Hair follicle dermal papilla cell (primary cell): Measurements from ENCODE around the gene KBTBD3. TPM values are rescaled to one million over a fixed set of nuclear protein-coding genes. Genes with fewer than 3 reads are reported as not detected.

Experiments
- total RNA-seq: library from RNA; depleted of rRNA; stranded (reverse); fragments of >200 nt; gene quantifications from 2 replicates; pipeline ENCODE4 v1.2.3, GENCODE V29; 2012

Gene KBTBD3
- total RNA-seq, result 2.6 and 3.2 TPM in 2 replicates

GRCh38 chr11:106076919-106077608, at the start of gene KBTBD3:
TSS of gene KBTBD3 (minus strand) at chr11:106077347. CDS start at chr11:106059097, 18,250 bp downstream.

GRCh38 chr11:106077609-106078455, 685 bp upstream of the KBTBD3 start, which contains the start of gene AASDHPPT:
TSS of gene AASDHPPT (plus strand) at chr11:106077662. CDS start at chr11:106077711, 49 bp downstream.

GRCh38 chr11:106021967-106022794, 55.0 kb downstream of the KBTBD3 start, which contains the start of gene MSANTD4:
TSS of gene MSANTD4 (minus strand) at chr11:106022240. CDS start at chr11:106010917, 11,323 bp downstream.

Other genes starting within 250 kb of the KBTBD3 start
- 43.8 and 45.3 TPM in 2 replicates for gene MSANTD4, start 55.1 kb downstream of the KBTBD3 start, total RNA-seq
- 43.4 and 45.3 TPM in 2 replicates for gene AASDHPPT, start 315 bp upstream of the KBTBD3 start, total RNA-seq